HEK293T (cell line): ENCODE measurements around the gene MSX1.

Source experiments
- CTCF ChIA-PET: fragments of 350-600 bp; formaldehyde crosslinking; extraction: SDS; loops from one replicate; lab custom pipeline; 2021; ENCODE audit warnings: antibody characterized with exemption, inconsistent platforms; lab: Yijun Ruan, JAX
- POLR2A ChIA-PET: fragments of 350-600 bp; formaldehyde crosslinking; extraction: SDS; loops from one replicate; lab custom pipeline; 2020; ENCODE audit warnings: antibody characterized with exemption, inconsistent platforms; lab: Yijun Ruan, JAX
- DNase-seq: peaks from one replicate; pipeline ENCODE4 v3.0.0; 2012; ENCODE audit warnings: mixed read lengths; ENCODE audit errors: extremely low spot score
- ARNT ChIP-seq: fragments of 450-650 bp; IDR thresholded peaks from 2 replicates; pipeline ENCODE4 v1.6.1; 2017; ENCODE audit warnings: mild to moderate bottlenecking
- BHLHE40 ChIP-seq: fragments of 450-650 bp; IDR thresholded peaks from 2 replicates; pipeline ENCODE4 v1.6.1; 2016; ENCODE audit warnings: mild to moderate bottlenecking, moderate library complexity, borderline replicate concordance
- CTBP1 ChIP-seq: fragments of 450-650 bp; IDR thresholded peaks from 2 replicates; pipeline ENCODE4 v1.6.1; 2016; ENCODE audit warnings: borderline replicate concordance
- ELF4 ChIP-seq: fragments of 450-650 bp; IDR thresholded peaks from 2 replicates; pipeline ENCODE4 v1.6.1; 2017; ENCODE audit warnings: antibody characterized with exemption
- FOXA1 ChIP-seq: fragments of 450-650 bp; IDR thresholded peaks from 2 replicates; pipeline ENCODE4 v1.6.1; 2016; ENCODE audit warnings: mild to moderate bottlenecking
- FOXK2 ChIP-seq: fragments of 450-650 bp; IDR thresholded peaks from 2 replicates; pipeline ENCODE4 v1.6.1; 2016; ENCODE audit warnings: mild to moderate bottlenecking
- FOXM1 ChIP-seq: fragments of 450-650 bp; IDR thresholded peaks from 2 replicates; pipeline ENCODE4 v1.6.1; 2017; ENCODE audit warnings: mild to moderate bottlenecking, borderline replicate concordance
- HDGF ChIP-seq: fragments of 450-650 bp; IDR thresholded peaks from 2 replicates; pipeline ENCODE4 v1.6.1; 2017; ENCODE audit warnings: antibody characterized with exemption, borderline replicate concordance
- L3MBTL2 ChIP-seq: fragments of 450-650 bp; conservative IDR thresholded peaks from 2 replicates; pipeline ENCODE4 v1.6.1; 2016; ENCODE audit warnings: mild to moderate bottlenecking
- LEF1 ChIP-seq: fragments of 450-650 bp; IDR thresholded peaks from 2 replicates; pipeline ENCODE4 v1.6.1; 2017; ENCODE audit warnings: mild to moderate bottlenecking, borderline replicate concordance
- NFRKB ChIP-seq: fragments of 450-650 bp; IDR thresholded peaks from 2 replicates; pipeline ENCODE4 v1.6.1; 2016; ENCODE audit warnings: mild to moderate bottlenecking, moderate library complexity
- SP1 ChIP-seq: fragments of 450-650 bp; IDR thresholded peaks from 2 replicates; pipeline ENCODE4 v1.6.1; 2017
- SUZ12 ChIP-seq: fragments of 450-650 bp; IDR thresholded peaks from 2 replicates; pipeline ENCODE4 v1.6.1; 2016; ENCODE audit warnings: mild to moderate bottlenecking
- TARDBP ChIP-seq: fragments of 450-650 bp; IDR thresholded peaks from 2 replicates; pipeline ENCODE4 v1.6.1; 2016
- ZNF384 ChIP-seq: fragments of 450-650 bp; IDR thresholded peaks from 2 replicates; pipeline ENCODE4 v1.6.1; 2016
- TF ChIP-seq, protein P1 (sequence below): fragments of 450-650 bp; IDR thresholded peaks from 2 replicates; pipeline ENCODE4 v1.6.1; 2016

Gene MSX1

DNA sequence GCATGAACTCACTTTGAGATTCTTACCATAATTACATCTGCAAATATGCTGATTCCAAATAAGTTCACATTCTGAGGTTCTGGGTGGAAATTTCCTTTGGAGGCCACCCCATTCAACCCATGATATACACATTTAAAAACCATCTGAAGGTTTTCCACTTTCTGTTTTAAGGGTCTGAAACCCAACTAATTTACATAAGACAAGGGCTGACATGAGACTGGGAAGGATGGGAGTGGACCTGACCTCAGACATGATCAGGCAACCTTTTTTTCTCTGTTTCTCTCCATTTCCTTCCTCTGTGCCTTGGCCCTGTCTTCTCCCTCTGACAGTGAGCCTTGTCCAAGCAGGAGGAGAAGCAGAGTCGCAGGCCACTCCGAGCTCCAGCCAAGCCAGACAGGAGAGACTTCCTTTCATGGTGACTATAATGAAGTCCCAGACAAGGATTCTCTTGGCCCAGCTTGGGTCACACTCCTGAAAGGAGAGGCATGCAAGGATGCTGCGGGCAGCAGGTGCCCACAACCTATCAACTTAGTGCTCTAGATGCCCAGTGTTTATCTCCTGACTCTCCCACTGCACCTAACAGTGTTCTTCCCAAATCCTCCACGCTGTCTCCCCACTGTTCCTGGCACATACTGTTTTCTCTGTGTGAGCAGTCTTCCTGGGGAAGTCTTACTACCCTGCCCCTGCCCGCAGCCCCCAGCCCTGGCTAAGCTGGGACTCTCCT, 39.9 kb downstream of the MSX1 start:
- ChIA-PET CTCF (no interaction called here), POLR2A (no interaction called here)
- no peak for DNase-seq
- TF ChIP-seq HDGF: no peak
- TF ChIP-seq CTBP1: no peak
- no peak for TF ChIP-seq LEF1
- no peak for TF ChIP-seq NFRKB
- TF ChIP-seq FOXM1: no peak
- no peak for TF ChIP-seq SUZ12
- TF ChIP-seq, protein P1, sequence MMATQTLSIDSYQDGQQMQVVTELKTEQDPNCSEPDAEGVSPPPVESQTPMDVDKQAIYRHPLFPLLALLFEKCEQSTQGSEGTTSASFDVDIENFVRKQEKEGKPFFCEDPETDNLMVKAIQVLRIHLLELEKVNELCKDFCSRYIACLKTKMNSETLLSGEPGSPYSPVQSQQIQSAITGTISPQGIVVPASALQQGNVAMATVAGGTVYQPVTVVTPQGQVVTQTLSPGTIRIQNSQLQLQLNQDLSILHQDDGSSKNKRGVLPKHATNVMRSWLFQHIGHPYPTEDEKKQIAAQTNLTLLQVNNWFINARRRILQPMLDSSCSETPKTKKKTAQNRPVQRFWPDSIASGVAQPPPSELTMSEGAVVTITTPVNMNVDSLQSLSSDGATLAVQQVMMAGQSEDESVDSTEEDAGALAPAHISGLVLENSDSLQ: no peak
- TF ChIP-seq FOXA1: no peak
- no peak for TF ChIP-seq ARNT
- no peak for TF ChIP-seq ZNF384
- TF ChIP-seq FOXK2: no peak

DNA sequence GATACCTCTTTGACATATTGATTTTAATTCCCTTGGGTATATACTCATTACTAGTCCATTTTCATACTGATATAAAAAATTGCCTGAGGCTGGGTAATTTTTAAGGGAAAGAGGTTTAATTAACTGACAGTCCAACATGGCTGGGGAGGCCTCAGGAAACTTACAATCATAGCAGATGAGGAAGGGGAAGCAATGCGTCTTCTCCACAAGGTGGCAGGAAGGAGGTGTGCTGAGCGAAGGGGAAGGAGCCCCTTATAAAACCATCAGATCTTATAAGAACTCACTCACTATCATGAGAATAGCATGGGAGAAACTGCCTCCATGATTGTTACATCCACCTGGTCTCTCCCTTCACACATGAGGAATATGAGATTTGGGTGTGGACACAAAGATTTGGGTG, 42.4 kb downstream of the MSX1 start:
- DNase-seq: no peak
- CTCF ChIA-PET: no interaction called here
- TF ChIP-seq LEF1 (no peak), NFRKB (no peak), SUZ12 (no peak), CTBP1 (no peak), FOXM1 (no peak)
- POLR2A ChIA-PET: no interaction called here

- ChIA-PET POLR2A (no interaction called here), CTCF (interaction anchor here (0.6 kb wide), 1 partner anchor 30 kb away, joined by 3 read pairs; no protein-coding TSS in a partner anchor)
- TF ChIP-seq FOXA1 (no peak), NFRKB (no peak), SP1 (no peak), ARNT (no peak), FOXK2 (no peak), ELF4 (no peak), L3MBTL2 (no peak), LEF1 (no peak), FOXM1 (no peak), HDGF (no peak), TARDBP (no peak)
- TF ChIP-seq, protein P1: no peak
- no peak for DNase-seq
These were observed 52.7 kb downstream of the MSX1 start for GRCh38 chr4:4912155-4912554.

DNA sequence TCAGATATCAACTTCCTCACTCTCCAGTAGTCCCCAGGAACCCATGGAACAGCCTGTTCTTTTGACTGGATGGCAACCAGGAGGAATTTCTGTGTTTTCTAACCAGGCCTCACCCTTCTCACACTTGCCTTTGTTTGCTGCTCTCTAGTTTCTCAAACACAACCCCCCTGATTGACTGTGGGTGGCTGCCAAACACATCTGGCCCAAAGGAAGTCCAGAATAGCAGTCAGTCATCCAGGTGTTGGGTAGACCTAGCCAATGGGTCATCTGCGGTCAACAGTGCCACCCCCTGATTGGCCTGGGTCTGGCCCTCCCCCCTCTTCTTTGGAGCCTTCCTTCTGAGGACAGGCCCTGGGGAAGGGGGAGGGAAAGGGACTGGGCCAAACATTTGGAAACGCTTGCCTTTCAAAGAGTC, 53.7 kb downstream of the MSX1 start:
- DNase-seq: no peak
- POLR2A ChIA-PET: no interaction called here
- CTCF ChIA-PET: no interaction called here
- TF ChIP-seq FOXK2: no peak
- TF ChIP-seq NFRKB: no peak
- no peak for TF ChIP-seq SP1
- TF ChIP-seq FOXM1: no peak
- no peak for TF ChIP-seq BHLHE40
- TF ChIP-seq HDGF: no peak
- no peak for TF ChIP-seq ZNF384
- TF ChIP-seq L3MBTL2: no peak
- no peak for TF ChIP-seq CTBP1
- no peak for TF ChIP-seq FOXA1
- TF ChIP-seq TARDBP: no peak
- TF ChIP-seq LEF1: no peak
- TF ChIP-seq ELF4: no peak
